K562 treated with DMSO at 1 percent for 4 hours (cell line): ENCODE data around the gene TCOF1. TPM values are rescaled to one million over a fixed set of nuclear protein-coding genes. Genes with fewer than 3 reads are reported as not detected.

Experiments used
- total RNA-seq: library from RNA; unstranded; fragments of 300-600 nt; gene quantifications from 2 replicates; pipeline ENCODE4 v1.2.3, GENCODE V29; 2022; ENCODE audit not compliant: insufficient read depth

The TCOF1 gene, protein sequence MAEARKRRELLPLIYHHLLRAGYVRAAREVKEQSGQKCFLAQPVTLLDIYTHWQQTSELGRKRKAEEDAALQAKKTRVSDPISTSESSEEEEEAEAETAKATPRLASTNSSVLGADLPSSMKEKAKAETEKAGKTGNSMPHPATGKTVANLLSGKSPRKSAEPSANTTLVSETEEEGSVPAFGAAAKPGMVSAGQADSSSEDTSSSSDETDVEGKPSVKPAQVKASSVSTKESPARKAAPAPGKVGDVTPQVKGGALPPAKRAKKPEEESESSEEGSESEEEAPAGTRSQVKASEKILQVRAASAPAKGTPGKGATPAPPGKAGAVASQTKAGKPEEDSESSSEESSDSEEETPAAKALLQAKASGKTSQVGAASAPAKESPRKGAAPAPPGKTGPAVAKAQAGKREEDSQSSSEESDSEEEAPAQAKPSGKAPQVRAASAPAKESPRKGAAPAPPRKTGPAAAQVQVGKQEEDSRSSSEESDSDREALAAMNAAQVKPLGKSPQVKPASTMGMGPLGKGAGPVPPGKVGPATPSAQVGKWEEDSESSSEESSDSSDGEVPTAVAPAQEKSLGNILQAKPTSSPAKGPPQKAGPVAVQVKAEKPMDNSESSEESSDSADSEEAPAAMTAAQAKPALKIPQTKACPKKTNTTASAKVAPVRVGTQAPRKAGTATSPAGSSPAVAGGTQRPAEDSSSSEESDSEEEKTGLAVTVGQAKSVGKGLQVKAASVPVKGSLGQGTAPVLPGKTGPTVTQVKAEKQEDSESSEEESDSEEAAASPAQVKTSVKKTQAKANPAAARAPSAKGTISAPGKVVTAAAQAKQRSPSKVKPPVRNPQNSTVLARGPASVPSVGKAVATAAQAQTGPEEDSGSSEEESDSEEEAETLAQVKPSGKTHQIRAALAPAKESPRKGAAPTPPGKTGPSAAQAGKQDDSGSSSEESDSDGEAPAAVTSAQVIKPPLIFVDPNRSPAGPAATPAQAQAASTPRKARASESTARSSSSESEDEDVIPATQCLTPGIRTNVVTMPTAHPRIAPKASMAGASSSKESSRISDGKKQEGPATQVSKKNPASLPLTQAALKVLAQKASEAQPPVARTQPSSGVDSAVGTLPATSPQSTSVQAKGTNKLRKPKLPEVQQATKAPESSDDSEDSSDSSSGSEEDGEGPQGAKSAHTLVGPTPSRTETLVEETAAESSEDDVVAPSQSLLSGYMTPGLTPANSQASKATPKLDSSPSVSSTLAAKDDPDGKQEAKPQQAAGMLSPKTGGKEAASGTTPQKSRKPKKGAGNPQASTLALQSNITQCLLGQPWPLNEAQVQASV (N-terminal part only)
- 33.4 and 40.7 TPM in 2 replicates for total RNA-seq

DNA sequence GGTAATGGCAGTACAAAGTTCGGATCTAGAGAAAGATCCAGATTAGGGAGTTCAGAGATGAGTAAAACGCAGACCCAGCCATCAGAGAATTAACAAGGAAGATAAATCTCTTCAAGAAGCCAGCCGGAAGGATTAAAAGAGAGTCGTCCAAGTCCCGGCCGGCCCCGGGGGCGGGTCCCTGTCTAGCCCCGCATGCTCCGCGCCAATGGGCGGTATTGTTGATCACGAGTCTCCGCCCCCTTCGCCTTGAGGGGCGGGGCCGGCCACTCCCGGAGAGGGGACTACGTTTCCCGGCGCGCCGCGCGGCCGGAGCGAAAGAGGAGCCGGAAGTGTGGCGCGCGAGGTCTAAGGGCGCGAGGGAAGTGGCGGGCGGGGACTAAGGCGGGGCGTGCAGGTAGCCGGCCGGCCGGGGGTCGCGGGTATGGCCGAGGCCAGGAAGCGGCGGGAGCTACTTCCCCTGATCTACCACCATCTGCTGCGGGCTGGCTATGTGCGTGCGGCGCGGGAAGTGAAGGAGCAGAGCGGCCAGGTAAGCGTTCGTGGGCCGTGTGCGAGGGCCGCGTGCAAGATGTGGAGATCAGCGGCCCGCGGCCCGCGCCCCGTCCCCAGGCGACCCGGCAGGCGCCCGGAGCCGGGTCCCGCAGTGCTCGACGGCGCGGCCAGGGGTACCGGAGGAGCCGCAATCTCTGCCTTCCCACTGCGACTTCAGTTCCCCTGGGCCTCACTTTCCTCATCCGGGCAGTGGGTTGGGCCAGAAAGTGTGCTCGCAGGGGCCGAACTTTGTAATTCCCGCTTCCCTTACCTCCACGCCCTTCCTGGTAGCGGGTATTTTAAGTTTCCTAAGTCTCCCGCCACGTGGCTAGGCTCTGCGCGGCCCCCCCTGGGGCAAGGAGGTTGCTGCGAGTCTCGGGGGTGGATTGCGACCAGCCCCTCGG, at the start of gene TCOF1:
TSS of gene TCOF1 (plus strand) at position 372 of the 935 bp plus-strand sequence. CDS start at position 422, 50 bp downstream.

DNA sequence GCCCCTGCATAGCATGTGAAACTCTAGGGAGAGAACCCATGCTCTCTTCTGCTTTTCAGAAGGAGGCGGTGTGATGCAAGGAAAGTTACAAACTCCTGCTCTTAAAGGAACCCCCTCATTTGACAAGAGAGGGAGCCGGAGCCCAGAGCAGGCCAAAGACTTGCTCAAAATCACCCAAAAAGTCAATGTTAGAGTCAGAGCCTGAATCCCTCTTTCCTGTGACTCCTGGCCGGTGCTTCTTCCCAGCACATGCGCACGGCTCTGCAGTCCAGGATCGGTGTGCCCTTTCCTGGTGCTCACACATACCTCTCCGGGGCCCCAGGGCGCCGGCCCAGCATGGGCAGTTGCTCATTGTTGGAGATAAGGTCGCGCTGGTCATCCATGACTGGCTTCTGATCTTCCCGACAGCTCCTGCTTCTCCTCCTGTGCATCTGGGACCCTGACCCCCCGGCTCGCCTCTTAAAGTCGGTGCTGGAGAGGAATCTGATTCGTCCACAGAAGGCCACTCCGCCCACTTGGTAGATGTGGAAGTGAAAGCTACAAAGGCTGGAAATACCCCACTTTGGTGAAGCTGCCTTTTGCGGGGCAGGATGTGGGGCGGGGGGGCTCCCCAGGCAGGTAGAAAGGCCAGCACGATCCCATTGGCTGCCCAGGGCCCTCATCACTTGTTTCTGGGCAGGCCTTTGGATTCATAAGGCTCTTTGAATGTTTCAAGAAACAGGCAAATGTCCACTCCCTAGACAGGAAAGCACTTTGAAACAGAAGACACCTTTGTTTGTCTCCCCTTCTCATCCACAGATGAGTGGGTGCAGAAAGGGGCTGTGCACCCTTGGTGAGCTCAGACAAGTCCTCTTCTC, 55.0 kb downstream of the TCOF1 start, which contains the start of gene CD74:
TSS of gene CD74 (minus strand) at position 592 of the 857 bp plus-strand sequence. CDS start at position 431, 161 bp downstream.

Other genes starting within 250 kb of the TCOF1 start
- gene PDGFRB, start 201.9 kb upstream of the TCOF1 start, total RNA-seq = not detected in 2 replicates
- gene CDX1, start 190.9 kb upstream of the TCOF1 start, total RNA-seq = not detected in 2 replicates
- gene SLC6A7, start 167.6 kb upstream of the TCOF1 start, total RNA-seq = not detected in 2 replicates
- gene CAMK2A, start 67.9 kb upstream of the TCOF1 start, total RNA-seq = not detected in 2 replicates
- not detected in 2 replicates for gene ARSI, start 54.8 kb upstream of the TCOF1 start, total RNA-seq
- gene CD74, start 55.2 kb downstream of the TCOF1 start, total RNA-seq = 3.6 and 4.3 TPM in 2 replicates
- gene RPS14, start 92.0 kb downstream of the TCOF1 start, total RNA-seq = 7,861 and 8,555 TPM in 2 replicates
- gene NDST1, start 150.4 kb downstream of the TCOF1 start, total RNA-seq = 20.1 and 20.6 TPM in 2 replicates